OCI-LY3 (cell line): ENCODE measurements around the gene RNF4.

Source experiments
- EZH2phosphoT487 ChIP-seq: fragments of 200-600 bp; shearing (Covaris generic); IDR thresholded peaks from 2 replicates; pipeline ENCODE4 v1.6.1; 2018; ENCODE audit warnings: antibody characterized with exemption, mixed run types, low read depth
- TF ChIP-seq, protein P1 (sequence below): fragments of 200-600, 300-600 bp; sonication (generic); IDR thresholded peaks from 2 replicates; pipeline ENCODE4 v1.5.1; 2014; ENCODE audit warnings: antibody characterized with exemption, low read length, low read depth

- TF ChIP-seq, protein P1, sequence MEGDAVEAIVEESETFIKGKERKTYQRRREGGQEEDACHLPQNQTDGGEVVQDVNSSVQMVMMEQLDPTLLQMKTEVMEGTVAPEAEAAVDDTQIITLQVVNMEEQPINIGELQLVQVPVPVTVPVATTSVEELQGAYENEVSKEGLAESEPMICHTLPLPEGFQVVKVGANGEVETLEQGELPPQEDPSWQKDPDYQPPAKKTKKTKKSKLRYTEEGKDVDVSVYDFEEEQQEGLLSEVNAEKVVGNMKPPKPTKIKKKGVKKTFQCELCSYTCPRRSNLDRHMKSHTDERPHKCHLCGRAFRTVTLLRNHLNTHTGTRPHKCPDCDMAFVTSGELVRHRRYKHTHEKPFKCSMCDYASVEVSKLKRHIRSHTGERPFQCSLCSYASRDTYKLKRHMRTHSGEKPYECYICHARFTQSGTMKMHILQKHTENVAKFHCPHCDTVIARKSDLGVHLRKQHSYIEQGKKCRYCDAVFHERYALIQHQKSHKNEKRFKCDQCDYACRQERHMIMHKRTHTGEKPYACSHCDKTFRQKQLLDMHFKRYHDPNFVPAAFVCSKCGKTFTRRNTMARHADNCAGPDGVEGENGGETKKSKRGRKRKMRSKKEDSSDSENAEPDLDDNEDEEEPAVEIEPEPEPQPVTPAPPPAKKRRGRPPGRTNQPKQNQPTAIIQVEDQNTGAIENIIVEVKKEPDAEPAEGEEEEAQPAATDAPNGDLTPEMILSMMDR: no peak
- no peak for TF ChIP-seq EZH2phosphoT487
Measured at GRCh38 chr4:2515830-2516550, 47.1 kb downstream of the RNF4 start.
